Activated naive CD4-positive, alpha-beta T cell treated with anti-CD3 and anti-CD28 coated beads, Interleukin-2, amount 50 U/mL, for 72 hours (primary cell): ENCODE measurements around the gene ITPRID1. TPM values are rescaled to one million over a fixed set of nuclear protein-coding genes. Genes with fewer than 3 reads are reported as not detected.

Experiments used
- ATAC-seq, 2 donors: fragments of 150-1000 bp; cut with Tn5 transposase; 2 replicates each; pipeline ENCODE4 v1.10.0; 2021; ENCODE audit warnings: mild to moderate bottlenecking in 2 of 2, moderate library complexity in 2 of 2
- DNase-seq, 2 donors: peaks; one replicate each; pipeline ENCODE4 v3.0.0; 2021 to 2022; ENCODE audit warnings: low spot score in 2 of 2
- H3K27ac Mint-ChIP-seq, 2 donors: one replicate each; pipeline ENCODE4 v1.8.0; 2022; ENCODE audit warnings: mild to moderate bottlenecking in 2 of 2, mixed read lengths in 2 of 2
- H3K36me3 Mint-ChIP-seq, 2 donors: one replicate each; pipeline ENCODE4 v1.8.0; 2022; ENCODE audit warnings: mixed read lengths in 2 of 2
- H3K9me3 Mint-ChIP-seq, 2 donors: one replicate each; pipeline ENCODE4 v1.8.0; 2022; ENCODE audit warnings: mixed read lengths in 2 of 2
- total RNA-seq, 2 donors: library from RNA; stranded (reverse); gene quantifications; one replicate each; pipeline ENCODE4 v1.2.3, GENCODE V29; 2022

Gene ITPRID1
- total RNA-seq, 2 donors from 2014 or later, result not detected

- no peaks in the 10 kb centered on the region for H3K36me3 Mint-ChIP-seq
- DNase-seq, result no peak
- no peak overlapping the region for H3K27ac Mint-ChIP-seq
- peaks cover 0 to 3% of the 10 kb centered on the region in 2 donors for H3K9me3 Mint-ChIP-seq
- ATAC-seq, result no peak
Observed at GRCh38 chr7:31702354-31702753, 188.5 kb downstream of the ITPRID1 start.

DNA sequence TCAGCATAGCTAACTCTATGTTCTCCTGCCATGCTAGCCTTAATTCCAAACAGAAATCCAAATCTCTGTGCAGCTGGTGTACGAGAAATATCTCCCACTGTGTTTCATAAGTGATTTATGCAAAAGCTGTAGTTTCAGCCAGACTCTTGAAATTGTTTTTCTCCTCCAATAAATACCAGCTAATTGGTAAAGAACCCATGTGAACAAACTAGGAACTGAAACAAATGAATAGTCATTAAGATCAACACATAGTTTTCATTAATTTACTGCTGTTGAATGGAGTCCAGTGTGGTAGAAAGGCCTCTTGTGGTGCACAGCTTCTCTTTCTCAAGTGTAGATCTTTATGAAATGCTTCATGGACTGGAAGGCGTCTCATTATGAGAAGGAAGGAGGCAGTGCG, 191.5 kb downstream of the ITPRID1 start:
- DNase-seq (no peak), ATAC-seq (no peak)
- Mint-ChIP-seq H3K9me3 (peaks cover 0 to 3% of the 10 kb centered on the region in 2 donors), H3K27ac (no peak overlapping the region), H3K36me3 (no peaks in the 10 kb centered on the region)

DNA sequence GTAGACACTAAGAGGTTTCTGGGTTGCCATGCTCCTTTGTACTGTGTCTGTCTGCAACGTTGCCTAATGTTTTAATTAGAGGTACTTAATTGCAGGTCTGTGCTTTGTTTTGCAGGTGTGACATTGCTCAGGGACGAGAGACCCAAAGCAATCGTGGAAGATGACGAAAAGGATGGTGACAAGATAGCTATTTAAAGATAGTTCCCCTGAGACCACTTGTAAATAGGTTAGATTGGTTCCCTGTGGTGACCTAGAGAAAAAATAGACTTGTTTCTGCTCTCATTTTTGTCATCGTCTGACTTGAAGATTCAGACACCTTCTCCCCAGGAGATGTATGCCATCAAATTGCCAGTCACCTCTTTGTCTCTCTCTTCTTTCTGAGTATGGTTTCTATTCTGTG, 193.2 kb downstream of the ITPRID1 start:
- no peak for DNase-seq
- Mint-ChIP-seq H3K27ac (no peak overlapping the region), H3K9me3 (peaks cover 4 to 5% of the 10 kb centered on the region in 2 donors), H3K36me3 (no peaks in the 10 kb centered on the region)
- no peak for ATAC-seq

Other genes with a start within 250 kb of the ITPRID1 start
- not detected for gene NEUROD6, start 173.4 kb upstream of the ITPRID1 start, total RNA-seq
- not detected for gene PPP1R17, start 173.1 kb downstream of the ITPRID1 start, total RNA-seq